HEK293T (cell line): ENCODE measurements around the gene TTC39B.

Experiments used
- CTCF ChIA-PET: fragments of 350-600 bp; formaldehyde crosslinking; extraction: SDS; loops from one replicate; lab custom pipeline; 2021; ENCODE audit warnings: antibody characterized with exemption, inconsistent platforms; lab: Yijun Ruan, JAX
- POLR2A ChIA-PET: fragments of 350-600 bp; formaldehyde crosslinking; extraction: SDS; loops from one replicate; lab custom pipeline; 2020; ENCODE audit warnings: antibody characterized with exemption, inconsistent platforms; lab: Yijun Ruan, JAX
- DNase-seq: peaks from one replicate; pipeline ENCODE4 v3.0.0; 2012; ENCODE audit warnings: mixed read lengths; ENCODE audit errors: extremely low spot score
- ARNT ChIP-seq: fragments of 450-650 bp; IDR thresholded peaks from 2 replicates; pipeline ENCODE4 v1.6.1; 2017; ENCODE audit warnings: mild to moderate bottlenecking
- BHLHE40 ChIP-seq: fragments of 450-650 bp; IDR thresholded peaks from 2 replicates; pipeline ENCODE4 v1.6.1; 2016; ENCODE audit warnings: mild to moderate bottlenecking, moderate library complexity, borderline replicate concordance
- CTBP1 ChIP-seq: fragments of 450-650 bp; IDR thresholded peaks from 2 replicates; pipeline ENCODE4 v1.6.1; 2016; ENCODE audit warnings: borderline replicate concordance
- ELF4 ChIP-seq: fragments of 450-650 bp; IDR thresholded peaks from 2 replicates; pipeline ENCODE4 v1.6.1; 2017; ENCODE audit warnings: antibody characterized with exemption
- FOXA1 ChIP-seq: fragments of 450-650 bp; IDR thresholded peaks from 2 replicates; pipeline ENCODE4 v1.6.1; 2016; ENCODE audit warnings: mild to moderate bottlenecking
- FOXK2 ChIP-seq: fragments of 450-650 bp; IDR thresholded peaks from 2 replicates; pipeline ENCODE4 v1.6.1; 2016; ENCODE audit warnings: mild to moderate bottlenecking
- FOXM1 ChIP-seq: fragments of 450-650 bp; IDR thresholded peaks from 2 replicates; pipeline ENCODE4 v1.6.1; 2017; ENCODE audit warnings: mild to moderate bottlenecking, borderline replicate concordance
- HDGF ChIP-seq: fragments of 450-650 bp; IDR thresholded peaks from 2 replicates; pipeline ENCODE4 v1.6.1; 2017; ENCODE audit warnings: antibody characterized with exemption, borderline replicate concordance
- L3MBTL2 ChIP-seq: fragments of 450-650 bp; conservative IDR thresholded peaks from 2 replicates; pipeline ENCODE4 v1.6.1; 2016; ENCODE audit warnings: mild to moderate bottlenecking
- LEF1 ChIP-seq: fragments of 450-650 bp; IDR thresholded peaks from 2 replicates; pipeline ENCODE4 v1.6.1; 2017; ENCODE audit warnings: mild to moderate bottlenecking, borderline replicate concordance
- NFRKB ChIP-seq: fragments of 450-650 bp; IDR thresholded peaks from 2 replicates; pipeline ENCODE4 v1.6.1; 2016; ENCODE audit warnings: mild to moderate bottlenecking, moderate library complexity
- SP1 ChIP-seq: fragments of 450-650 bp; IDR thresholded peaks from 2 replicates; pipeline ENCODE4 v1.6.1; 2017
- SUZ12 ChIP-seq: fragments of 450-650 bp; IDR thresholded peaks from 2 replicates; pipeline ENCODE4 v1.6.1; 2016; ENCODE audit warnings: mild to moderate bottlenecking
- TARDBP ChIP-seq: fragments of 450-650 bp; IDR thresholded peaks from 2 replicates; pipeline ENCODE4 v1.6.1; 2016
- ZNF384 ChIP-seq: fragments of 450-650 bp; IDR thresholded peaks from 2 replicates; pipeline ENCODE4 v1.6.1; 2016
- TF ChIP-seq, protein P1 (sequence below): fragments of 450-650 bp; IDR thresholded peaks from 2 replicates; pipeline ENCODE4 v1.6.1; 2016

TTC39B gene

DNA sequence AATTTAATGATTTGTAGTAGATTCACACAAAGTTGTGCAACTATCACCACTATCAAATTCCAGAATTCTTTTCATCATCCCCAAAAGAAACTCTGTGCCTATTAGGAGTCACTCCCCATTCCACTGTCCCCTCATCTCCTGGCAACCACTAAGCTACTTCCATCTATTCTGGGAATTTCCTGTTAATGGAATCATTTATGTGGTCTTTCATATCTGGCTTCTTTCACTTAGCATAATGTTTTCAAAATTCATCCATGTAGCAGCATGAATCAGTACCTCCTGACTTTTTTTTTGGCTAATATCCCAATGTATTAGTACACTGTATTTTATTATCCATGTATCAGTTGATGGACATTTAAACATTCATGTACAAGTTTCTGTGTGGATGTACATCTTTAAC lies 157.6 kb downstream of the TTC39B start:
- CTCF ChIA-PET: interaction anchor here (0.7 kb wide), 1 partner anchor 14 kb away, joined by 3 read pairs; no protein-coding TSS in a partner anchor
- POLR2A ChIA-PET: no interaction called here
- TF ChIP-seq CTBP1 (no peak), SP1 (no peak), TARDBP (no peak), HDGF (no peak), ARNT (no peak)
- no peak for DNase-seq

- TF ChIP-seq FOXM1: no peak
- TF ChIP-seq, protein P1, sequence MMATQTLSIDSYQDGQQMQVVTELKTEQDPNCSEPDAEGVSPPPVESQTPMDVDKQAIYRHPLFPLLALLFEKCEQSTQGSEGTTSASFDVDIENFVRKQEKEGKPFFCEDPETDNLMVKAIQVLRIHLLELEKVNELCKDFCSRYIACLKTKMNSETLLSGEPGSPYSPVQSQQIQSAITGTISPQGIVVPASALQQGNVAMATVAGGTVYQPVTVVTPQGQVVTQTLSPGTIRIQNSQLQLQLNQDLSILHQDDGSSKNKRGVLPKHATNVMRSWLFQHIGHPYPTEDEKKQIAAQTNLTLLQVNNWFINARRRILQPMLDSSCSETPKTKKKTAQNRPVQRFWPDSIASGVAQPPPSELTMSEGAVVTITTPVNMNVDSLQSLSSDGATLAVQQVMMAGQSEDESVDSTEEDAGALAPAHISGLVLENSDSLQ: no peak
- no peak for TF ChIP-seq LEF1
- no peak for TF ChIP-seq BHLHE40
- TF ChIP-seq CTBP1: no peak
- TF ChIP-seq TARDBP: no peak
- no peak for TF ChIP-seq ELF4
- TF ChIP-seq SP1: no peak
- CTCF ChIA-PET: no interaction called here
- POLR2A ChIA-PET: no interaction called here
- no peak for DNase-seq
Measured at GRCh38 chr9:15146268-15146700, 160.7 kb downstream of the TTC39B start.

DNA sequence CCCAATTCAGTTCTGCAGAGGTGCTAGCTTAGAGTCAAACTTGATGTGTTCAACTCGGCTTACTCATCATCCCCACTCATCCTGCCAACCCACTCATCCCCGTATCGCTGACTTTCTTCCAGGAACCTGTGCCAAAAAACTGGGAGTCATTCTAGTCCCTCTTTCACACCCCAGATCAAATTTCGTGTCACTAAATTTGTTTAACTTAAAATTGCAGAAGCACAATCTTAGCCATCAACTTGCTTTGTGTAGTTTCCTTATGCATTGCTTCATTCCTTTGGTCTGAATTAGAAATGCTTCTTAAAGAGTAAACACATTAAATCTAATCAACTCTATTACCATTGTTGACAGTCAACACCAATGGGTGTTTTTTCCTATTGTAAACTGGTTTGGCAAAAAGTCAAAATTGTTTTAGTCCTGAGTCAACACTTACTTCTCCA lies 162.4 kb downstream of the TTC39B start:
- TF ChIP-seq FOXA1 (no peak), SP1 (no peak), L3MBTL2 (no peak), ELF4 (no peak), CTBP1 (no peak), ARNT (no peak), HDGF (no peak), ZNF384 (no peak), FOXK2 (no peak), SUZ12 (no peak), TARDBP (no peak), BHLHE40 (no peak), LEF1 (no peak), NFRKB (no peak), FOXM1 (no peak)
- TF ChIP-seq, protein P1: no peak
- POLR2A ChIA-PET: no interaction called here
- CTCF ChIA-PET: no interaction called here
- DNase-seq: no peak

GRCh38 chr9:15142878-15143534 lies 164.0 kb downstream of the TTC39B start:
- ChIA-PET CTCF (interaction anchor here (0.7 kb wide), 1 partner anchor 1866 kb away, joined by 3 read pairs; no protein-coding TSS in a partner anchor), POLR2A (no interaction called here)
- TF ChIP-seq ARNT (no peak), SP1 (no peak), SUZ12 (no peak), ELF4 (no peak)
- peak; percentile 47 for DNase-seq

DNA sequence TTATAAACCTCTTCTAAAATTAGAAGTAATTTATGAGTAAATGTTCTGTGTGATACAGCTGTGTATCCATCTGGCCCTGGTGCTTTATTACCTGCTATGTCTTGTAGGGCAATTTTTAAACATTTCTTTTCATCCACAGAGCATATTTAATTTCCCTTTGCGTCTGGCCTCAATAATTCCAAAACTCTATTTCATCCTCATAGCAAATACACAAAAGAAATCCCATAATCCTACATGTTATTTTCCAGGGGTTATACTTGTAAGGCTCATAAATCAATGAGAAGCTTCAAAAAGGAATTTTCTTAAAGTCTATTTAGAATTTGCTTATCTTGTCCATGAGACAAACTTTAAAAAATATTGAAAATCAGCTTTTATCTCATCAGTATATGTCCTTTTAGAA lies 167.0 kb downstream of the TTC39B start:
- TF ChIP-seq CTBP1 (no peak), ZNF384 (no peak), BHLHE40 (no peak), HDGF (no peak), SUZ12 (no peak), ELF4 (no peak), L3MBTL2 (no peak), FOXA1 (no peak), FOXK2 (no peak), SP1 (no peak), FOXM1 (no peak), ARNT (no peak), NFRKB (no peak), LEF1 (no peak), TARDBP (no peak)
- TF ChIP-seq, protein P1: no peak
- POLR2A ChIA-PET: no interaction called here
- CTCF ChIA-PET: no interaction called here
- DNase-seq: no peak

DNA sequence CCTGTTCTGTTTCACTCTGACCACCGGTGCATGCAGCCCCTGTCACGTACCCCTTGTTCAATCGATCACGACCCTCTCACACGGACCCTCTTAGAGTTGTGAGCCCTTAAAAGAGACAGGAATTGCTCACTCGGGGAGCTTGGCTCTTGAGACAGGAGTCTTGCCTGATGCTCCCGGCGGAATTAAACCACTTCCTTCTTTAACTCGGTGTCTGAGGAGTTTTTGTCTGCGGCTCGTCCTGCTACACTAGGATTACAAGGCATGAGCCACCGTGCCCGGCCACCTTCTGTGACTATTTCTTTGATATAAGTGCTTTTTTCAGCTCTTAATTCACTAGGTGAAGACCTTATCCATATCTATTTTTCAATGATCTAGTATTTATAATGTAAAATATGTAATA lies 167.5 kb downstream of the TTC39B start:
- ChIA-PET CTCF (interaction anchor here (0.7 kb wide), 1 partner anchor 10 kb away, joined by 3 read pairs; no protein-coding TSS in a partner anchor), POLR2A (no interaction called here)
- no peak for TF ChIP-seq CTBP1
- no peak for TF ChIP-seq FOXM1
- no peak for TF ChIP-seq ARNT
- no peak for TF ChIP-seq ELF4

DNA sequence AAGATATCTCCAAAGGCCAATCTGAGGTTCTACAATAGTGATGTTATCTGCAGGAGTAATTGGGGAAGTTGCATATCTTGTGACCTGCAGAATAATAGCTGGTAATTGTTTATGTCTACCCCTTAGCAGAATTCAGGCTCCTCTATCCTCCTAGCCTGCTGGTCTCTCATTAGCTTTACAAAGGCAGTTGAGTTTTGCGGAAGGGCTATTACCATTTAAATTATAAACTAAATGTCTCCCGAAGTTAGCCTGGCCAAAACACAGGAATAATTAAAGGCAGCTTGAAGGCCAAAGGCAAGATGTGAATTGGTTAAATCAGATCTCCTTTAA lies 168.7 kb downstream of the TTC39B start:
- CTCF ChIA-PET: no interaction called here
- POLR2A ChIA-PET: no interaction called here
- TF ChIP-seq HDGF: no peak
- TF ChIP-seq FOXA1: no peak
- no peak for TF ChIP-seq NFRKB
- TF ChIP-seq LEF1: no peak
- TF ChIP-seq ARNT: no peak
- TF ChIP-seq ZNF384: no peak
- TF ChIP-seq FOXK2: no peak
- no peak for TF ChIP-seq ELF4
- TF ChIP-seq BHLHE40: no peak
- TF ChIP-seq FOXM1: no peak
- no peak for TF ChIP-seq SUZ12
- TF ChIP-seq CTBP1: no peak
- TF ChIP-seq L3MBTL2: no peak
- TF ChIP-seq SP1: no peak
- no peak for TF ChIP-seq TARDBP
- TF ChIP-seq, protein P1: no peak
- no peak for DNase-seq

More for the DNA sequence above, 167.5 kb downstream of the TTC39B start:
- DNase-seq: no peak
